CD4-positive, alpha-beta T cell (primary cell): Measurements from ENCODE around the gene CTBP1. TPM values are rescaled to one million over a fixed set of nuclear protein-coding genes. Genes with fewer than 3 reads are reported as not detected.

Experiments
- ATAC-seq: fragments of 200-7000 bp; cut with Tn5 transposase; one replicate; pipeline ENCODE4 v1.10.0; 2022; ENCODE audit warnings: mild to moderate bottlenecking; ENCODE audit not compliant: poor library complexity
- CTCF ChIA-PET: fragments of 350-600 bp; sonication (Branson Sonifier 250); formaldehyde crosslinking; loops from one replicate; lab custom pipeline; 2021; ENCODE audit warnings: antibody characterized with exemption, inconsistent platforms; lab: Charles Lee
- POLR2A ChIA-PET: fragments of 350-600 bp; sonication (Branson Sonifier 250); formaldehyde crosslinking; loops from one replicate; lab custom pipeline; 2021; ENCODE audit warnings: antibody characterized with exemption, inconsistent platforms; lab: Charles Lee
- DNase-seq, 14 experiments: peaks; one replicate each; pipeline ENCODE4 v3.0.0-alpha.2; 2013 to 2020; ENCODE audit warnings: mixed read lengths in 2 of 14
- H3K27ac ChIP-seq, 2 donors: one replicate each; pipeline versions ENCODE4 v1.5.1 to v1.7.0; 2013; ENCODE audit warnings: low read length in 2 of 2, low read depth in 1 of 2, mild to moderate bottlenecking in 1 of 2
- H3K27me3 ChIP-seq, 2 experiments: 1 replicate in 1 of 2; 2 replicates in 1 of 2; pipeline versions ENCODE4 v1.6.1 to v1.7.0; 2013; ENCODE audit warnings: low read length in 2 of 2, control low read depth in 1 of 2, mild to moderate bottlenecking in 1 of 2, moderate library complexity in 1 of 2; ENCODE audit not compliant: insufficient read depth in 2 of 2, control insufficient read depth in 1 of 2
- H3K36me3 ChIP-seq: one replicate; pipeline ENCODE4 v1.6.1; 2013; ENCODE audit warnings: low read length, control low read depth; ENCODE audit not compliant: insufficient read depth
- H3K4me1 ChIP-seq: one replicate; pipeline ENCODE4 v1.6.1; 2013; ENCODE audit warnings: low read length, control low read depth; ENCODE audit not compliant: insufficient read depth
- H3K4me3 ChIP-seq: one replicate; pipeline ENCODE4 v1.5.1; 2013; ENCODE audit warnings: mild to moderate bottlenecking, low read length, moderate library complexity
- H3K9me3 ChIP-seq, 2 experiments: 1 replicate in 1 of 2; 2 replicates in 1 of 2; pipeline versions ENCODE4 v1.6.1 to v1.7.0; 2013; ENCODE audit warnings: low read length in 2 of 2, mild to moderate bottlenecking in 2 of 2, control low read depth in 1 of 2, moderate library complexity in 1 of 2; ENCODE audit not compliant: control insufficient read depth in 1 of 2, insufficient read depth in 1 of 2
- H3K27ac Mint-ChIP-seq: one replicate; pipeline ENCODE4 v1.8.0; 2020; ENCODE audit warnings: mixed read lengths
- H3K27me3 Mint-ChIP-seq: one replicate; pipeline ENCODE4 v1.8.0; 2021; ENCODE audit warnings: mixed read lengths
- H3K36me3 Mint-ChIP-seq: one replicate; pipeline ENCODE4 v1.8.0; 2021; ENCODE audit warnings: low read depth, mixed read lengths
- H3K4me1 Mint-ChIP-seq: one replicate; pipeline ENCODE4 v1.8.0; 2021; ENCODE audit warnings: low read depth, mixed read lengths
- H3K4me3 Mint-ChIP-seq: one replicate; pipeline ENCODE4 v1.8.0; 2020; ENCODE audit warnings: mild to moderate bottlenecking, mixed read lengths
- H3K9me3 Mint-ChIP-seq: one replicate; pipeline ENCODE4 v1.8.0; 2020; ENCODE audit warnings: mixed read lengths
- intact Hi-C, 2 experiments: fragments of 100-400 bp; cut with DNase I in 1 of 2; cut with micrococcal nuclease in 1 of 2; formaldehyde crosslinking; loops; one replicate each; pipeline versions ENCODE4 v1.15.1 to v1.9.0; 2023 to 2025; cut with DNase I, micrococcal nuclease
- total RNA-seq, 174 experiments: library from RNA in 2 of 174; stranded (reverse) in 2 of 174; gene quantifications; one replicate each; pipeline ENCODE4 v1.2.3 and lab custom pipeline; 2021 to 2026
- TF ChIP-seq, protein P1 (sequence below): fragments of 200-600 bp; IDR thresholded peaks from one replicate; pipeline ENCODE4 v1.8.0; 2022; ENCODE audit warnings: antibody characterized with exemption, mild to moderate bottlenecking

CTBP1 gene
- total RNA-seq, 2 experiments from 2014 or later: 132 to 148 TPM

GRCh38 chr4:1177274-1178141, 71.4 kb downstream of the CTBP1 start:
- CTCF ChIA-PET: no interaction called here
- Histone ChIP-seq H3K36me3 (no peaks in the 10 kb centered on the region), H3K4me1 (peaks cover 22% of the 10 kb centered on the region), H3K4me3 (no peak overlapping the region), H3K27ac (no peak overlapping the region), H3K9me3 (peaks cover under 1 to 8% of the 10 kb centered on the region in 2 experiments), H3K27me3 (peaks cover 9 to 11% of the 10 kb centered on the region in 2 experiments)
- ATAC-seq (no peak), DNase-seq (peak in 3 of 14 experiments; percentile 39 to 73 (median 56))
- TF ChIP-seq, protein P1, sequence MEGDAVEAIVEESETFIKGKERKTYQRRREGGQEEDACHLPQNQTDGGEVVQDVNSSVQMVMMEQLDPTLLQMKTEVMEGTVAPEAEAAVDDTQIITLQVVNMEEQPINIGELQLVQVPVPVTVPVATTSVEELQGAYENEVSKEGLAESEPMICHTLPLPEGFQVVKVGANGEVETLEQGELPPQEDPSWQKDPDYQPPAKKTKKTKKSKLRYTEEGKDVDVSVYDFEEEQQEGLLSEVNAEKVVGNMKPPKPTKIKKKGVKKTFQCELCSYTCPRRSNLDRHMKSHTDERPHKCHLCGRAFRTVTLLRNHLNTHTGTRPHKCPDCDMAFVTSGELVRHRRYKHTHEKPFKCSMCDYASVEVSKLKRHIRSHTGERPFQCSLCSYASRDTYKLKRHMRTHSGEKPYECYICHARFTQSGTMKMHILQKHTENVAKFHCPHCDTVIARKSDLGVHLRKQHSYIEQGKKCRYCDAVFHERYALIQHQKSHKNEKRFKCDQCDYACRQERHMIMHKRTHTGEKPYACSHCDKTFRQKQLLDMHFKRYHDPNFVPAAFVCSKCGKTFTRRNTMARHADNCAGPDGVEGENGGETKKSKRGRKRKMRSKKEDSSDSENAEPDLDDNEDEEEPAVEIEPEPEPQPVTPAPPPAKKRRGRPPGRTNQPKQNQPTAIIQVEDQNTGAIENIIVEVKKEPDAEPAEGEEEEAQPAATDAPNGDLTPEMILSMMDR: no peak
- intact Hi-C loops: no loop called here
- POLR2A ChIA-PET: no interaction called here
- Mint-ChIP-seq H3K4me1 (peaks cover 11% of the 10 kb centered on the region), H3K9me3 (peaks cover 5% of the 10 kb centered on the region), H3K36me3 (peaks cover 9% of the 10 kb centered on the region), H3K4me3 (no peak overlapping the region), H3K27ac (no peak overlapping the region), H3K27me3 (peaks cover 13% of the 10 kb centered on the region)

DNA sequence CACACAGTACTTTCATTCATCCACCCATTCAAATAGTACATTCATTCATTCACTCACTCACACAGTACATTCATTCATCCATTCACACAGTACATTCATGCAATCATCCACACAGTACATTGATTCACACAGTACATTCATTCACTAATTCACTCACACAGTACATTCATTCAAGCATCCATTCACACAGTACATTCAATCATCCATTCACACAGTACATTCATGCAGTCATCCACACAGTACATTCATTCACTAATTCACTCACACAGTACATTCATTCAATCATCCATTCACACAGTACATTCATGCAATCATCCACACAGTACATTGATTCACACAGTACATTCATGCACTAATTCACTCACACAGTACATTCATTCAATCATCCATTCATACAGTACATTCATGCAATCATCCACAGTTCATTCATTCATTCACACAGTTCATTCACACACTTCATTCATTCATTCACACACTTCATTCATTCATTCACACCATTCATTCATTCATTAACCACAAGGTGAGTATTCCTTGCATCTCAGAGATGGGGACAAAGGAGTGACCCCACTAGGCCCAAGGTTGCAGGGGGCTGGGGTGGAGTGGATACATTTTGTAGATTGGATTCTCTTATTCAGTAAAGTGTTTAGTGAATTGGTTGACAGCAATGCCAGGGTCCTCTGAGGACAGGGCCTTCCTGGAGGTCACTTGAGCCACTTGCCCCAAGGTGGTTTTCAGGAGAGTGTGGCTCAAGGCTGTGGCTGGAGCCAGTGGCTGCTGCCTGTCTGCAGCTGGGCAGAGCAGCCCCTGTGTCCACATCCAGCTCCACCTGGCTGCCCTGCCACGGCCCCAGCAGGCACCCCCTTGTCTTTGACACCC, 72.3 kb downstream of the CTBP1 start:
- peak in 1 of 14 experiments; percentile 13 for DNase-seq
- Mint-ChIP-seq H3K36me3 (peaks cover 8% of the 10 kb centered on the region), H3K9me3 (peaks cover 5% of the 10 kb centered on the region), H3K4me3 (no peak overlapping the region), H3K27me3 (peaks cover 16% of the 10 kb centered on the region), H3K4me1 (peaks cover 11% of the 10 kb centered on the region), H3K27ac (no peak overlapping the region)
- Histone ChIP-seq H3K9me3 (peaks cover 5 to 9% of the 10 kb centered on the region in 2 experiments), H3K27me3 (peaks cover 18 to 19% of the 10 kb centered on the region in 2 experiments), H3K4me1 (peaks cover 31% of the 10 kb centered on the region), H3K4me3 (no peak overlapping the region), H3K27ac (no peak overlapping the region), H3K36me3 (no peaks in the 10 kb centered on the region)
- CTCF ChIA-PET: no interaction called here
- TF ChIP-seq, protein P1: no peak
- intact Hi-C loops: no loop called here
- peak; percentile 37 for ATAC-seq
- POLR2A ChIA-PET: no interaction called here

GRCh38 chr4:1175635-1176229, 73.2 kb downstream of the CTBP1 start:
- H3K27ac Mint-ChIP-seq: no peak overlapping the region
- peak in 1 of 14 experiments; percentile 8 for DNase-seq
- ChIA-PET POLR2A (no interaction called here), CTCF (no interaction called here)
- peaks cover 1% of the 10 kb centered on the region for H3K36me3 Mint-ChIP-seq
- H3K27me3 Mint-ChIP-seq: peaks cover 21% of the 10 kb centered on the region
- no peak for ATAC-seq
- H3K9me3 Mint-ChIP-seq: peaks cover 3% of the 10 kb centered on the region
- H3K4me1 ChIP-seq: peaks cover 39% of the 10 kb centered on the region
- H3K27ac ChIP-seq: no peak overlapping the region
- intact Hi-C loops: no loop called here
- TF ChIP-seq, protein P1: no peak
- H3K4me1 Mint-ChIP-seq: peaks cover 17% of the 10 kb centered on the region
- no peaks in the 10 kb centered on the region for H3K36me3 ChIP-seq
- peaks cover 5 to 16% of the 10 kb centered on the region in 2 experiments for H3K9me3 ChIP-seq
- no peak overlapping the region for H3K4me3 ChIP-seq
- H3K27me3 ChIP-seq: peaks cover 23 to 26% of the 10 kb centered on the region in 2 experiments
- no peak overlapping the region for H3K4me3 Mint-ChIP-seq
